GM18870 (cell line): ENCODE measurements around the gene ASTN1.

Experiments used
- ATAC-seq: cut with Tn5 transposase; IDR thresholded peaks from one replicate; pipeline ENCODE4 v1.9.1; 2021; ENCODE audit warnings: moderate library complexity; ENCODE audit not compliant: unreplicated experiment

Gene ASTN1

GRCh38 chr1:177165069-177165439 is 542 bp upstream of the ASTN1 start:
- ATAC-seq: no peak

DNA sequence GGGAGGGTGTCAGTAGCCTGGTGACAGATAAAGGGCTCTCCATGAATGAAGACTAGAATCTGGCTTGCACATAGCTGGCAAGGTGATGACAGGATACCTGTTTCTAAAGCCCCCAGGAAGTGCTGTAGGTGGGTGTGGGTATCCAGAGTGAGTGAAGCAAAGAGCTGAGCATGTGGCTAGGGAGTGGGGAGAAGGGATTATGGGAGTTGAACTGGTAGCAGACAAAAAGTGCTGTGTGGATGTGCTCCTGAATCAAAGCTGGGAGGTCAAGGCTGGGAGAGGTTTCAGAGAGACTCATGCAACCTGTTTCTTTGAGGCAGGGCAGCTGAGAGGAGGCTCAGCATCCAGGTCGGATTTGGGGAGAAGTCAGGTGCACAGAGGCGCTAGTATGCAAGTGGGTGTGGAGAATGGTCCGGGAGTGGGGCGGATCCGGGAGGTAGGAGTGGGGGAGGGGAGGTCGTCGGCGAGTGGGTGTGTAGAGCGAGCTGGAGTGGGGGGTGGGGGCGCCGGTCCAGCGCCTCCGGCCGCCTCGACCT is 600 bp downstream of the ASTN1 start:
- ATAC-seq: no peak

GRCh38 chr1:177162243-177162642 is 2.3 kb downstream of the ASTN1 start:
- no peak for ATAC-seq

DNA sequence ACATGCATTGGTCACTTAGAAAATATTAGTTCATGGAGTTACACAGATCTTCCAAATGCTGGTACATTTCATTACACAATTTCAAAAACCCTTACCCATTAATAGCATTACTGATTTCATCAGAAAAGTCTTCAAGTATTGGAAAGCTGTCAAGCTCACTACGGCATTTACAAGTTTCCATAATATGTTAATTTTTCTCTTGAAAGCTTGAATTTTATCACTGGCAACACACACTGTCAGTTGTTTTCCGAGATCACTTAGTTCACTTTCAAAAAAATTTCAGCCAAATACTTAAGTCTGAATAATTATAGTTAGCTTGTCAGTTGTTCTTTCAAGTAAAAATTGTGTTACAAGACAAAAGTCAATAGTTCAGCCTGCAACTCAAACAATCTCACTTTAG is 18.0 kb downstream of the ASTN1 start:
- ATAC-seq: no peak

DNA sequence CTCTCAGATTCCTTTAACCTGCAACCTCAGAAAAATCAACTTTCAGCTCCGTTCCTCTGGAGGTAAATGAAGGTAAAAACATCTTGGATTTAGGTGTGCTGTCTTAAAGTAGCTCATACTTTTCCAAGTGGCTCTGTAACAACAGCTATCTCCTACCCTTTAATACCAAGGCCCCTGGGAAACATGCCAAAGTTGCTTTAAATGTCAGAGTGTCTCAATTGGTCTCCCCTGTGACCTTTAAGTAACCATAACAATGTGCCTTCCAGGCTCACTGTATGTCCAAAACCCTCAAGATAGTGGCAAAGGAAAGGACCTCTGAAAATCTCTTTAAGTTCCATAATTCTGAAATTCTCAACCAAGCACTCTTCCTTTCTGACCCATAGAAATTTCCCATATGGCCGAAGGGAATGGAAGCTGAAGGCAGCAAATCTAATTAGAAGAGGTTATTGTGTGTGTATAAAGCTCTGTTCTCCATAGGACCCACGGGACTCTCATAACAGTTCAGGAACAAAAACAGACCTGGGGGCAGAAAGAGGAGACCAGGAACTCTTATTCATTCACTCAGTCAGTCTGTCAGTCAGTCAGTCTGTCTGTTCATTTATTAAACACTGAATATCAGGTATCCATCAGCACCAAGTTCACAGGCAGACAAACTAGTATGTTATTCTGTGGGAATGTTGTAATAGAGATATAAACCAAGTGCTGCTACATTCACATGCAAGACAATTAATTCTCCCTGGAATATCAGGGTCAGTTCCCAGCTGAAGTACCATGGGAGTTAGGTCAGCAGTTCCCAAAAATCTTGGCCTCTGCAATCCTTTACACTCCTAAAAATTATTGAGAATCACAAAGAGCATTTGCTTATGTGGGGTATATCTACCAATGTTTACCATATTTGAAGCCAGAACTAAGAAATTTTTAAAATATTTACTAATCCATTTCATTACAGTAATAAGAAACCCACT is 19.1 kb downstream of the ASTN1 start:
- ATAC-seq: no peak

- no peak for ATAC-seq
Measured at GRCh38 chr1:177142791-177143271, 21.7 kb downstream of the ASTN1 start.

DNA sequence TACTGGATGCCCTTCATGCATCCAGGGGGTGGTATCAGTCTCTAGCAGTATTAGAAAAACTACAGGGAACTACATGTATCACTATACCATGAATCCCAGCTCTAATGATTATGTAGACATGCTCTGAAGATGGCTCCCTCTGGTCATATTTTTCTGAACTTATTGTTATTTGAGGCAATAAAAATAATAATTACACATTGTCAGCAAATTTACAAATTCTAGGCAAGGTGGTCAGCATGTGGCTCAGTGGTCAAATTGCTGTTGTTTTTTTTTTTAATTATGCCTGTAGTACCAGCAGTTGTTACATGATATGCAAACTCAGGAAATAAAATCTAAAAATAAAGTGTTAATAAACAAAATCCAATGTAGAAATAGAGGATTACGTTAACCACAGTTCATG is 22.5 kb downstream of the ASTN1 start:
- ATAC-seq: no peak

GRCh38 chr1:177138347-177138746 is 26.2 kb downstream of the ASTN1 start:
- no peak for ATAC-seq

GRCh38 chr1:177137814-177138213 is 26.7 kb downstream of the ASTN1 start:
- no peak for ATAC-seq

DNA sequence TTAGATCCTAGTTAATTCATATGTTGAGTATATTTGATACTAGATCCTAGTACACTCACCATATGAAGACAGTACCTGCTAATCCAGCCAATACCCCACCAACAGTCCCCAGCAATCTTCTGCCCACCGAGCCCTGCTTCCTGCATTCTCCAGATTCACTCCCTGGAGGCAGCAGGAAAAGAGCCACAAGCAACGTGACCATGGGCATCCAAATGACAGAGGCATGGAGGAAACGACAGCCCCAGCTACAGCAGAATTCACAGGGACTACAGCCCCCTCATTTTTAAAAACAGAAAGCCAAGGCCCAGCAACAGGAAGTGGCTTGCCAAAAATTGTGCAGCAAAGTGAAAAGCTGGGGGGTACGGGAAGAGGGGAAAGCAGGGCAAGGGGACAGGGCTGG is 29.3 kb downstream of the ASTN1 start:
- no peak for ATAC-seq

DNA sequence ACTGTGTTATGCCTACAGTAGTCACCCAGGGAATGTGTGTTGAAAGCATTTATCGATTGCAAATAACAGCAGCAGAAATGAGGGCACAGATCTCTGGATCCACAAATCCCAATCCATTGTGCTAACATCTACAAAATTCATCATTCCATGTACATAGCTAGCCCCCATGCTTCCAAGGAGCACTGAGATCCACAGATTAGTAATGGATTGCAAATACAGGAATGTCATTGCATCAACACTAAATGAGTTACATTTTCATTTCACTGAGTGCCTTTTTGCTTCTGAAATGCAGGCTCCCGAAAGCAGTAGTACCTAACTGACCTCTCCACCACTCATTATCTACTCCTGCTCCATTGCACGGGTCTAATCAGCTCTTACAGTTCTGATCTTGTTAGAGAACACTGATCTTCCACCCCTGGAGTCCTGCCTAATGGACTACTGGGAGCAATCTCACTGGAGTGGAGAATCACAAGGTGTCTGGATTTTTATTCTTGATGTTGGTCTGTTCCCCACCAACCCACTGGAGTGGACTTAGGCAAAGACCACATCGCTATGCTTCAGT is 30.5 kb downstream of the ASTN1 start:
- ATAC-seq: no peak

DNA sequence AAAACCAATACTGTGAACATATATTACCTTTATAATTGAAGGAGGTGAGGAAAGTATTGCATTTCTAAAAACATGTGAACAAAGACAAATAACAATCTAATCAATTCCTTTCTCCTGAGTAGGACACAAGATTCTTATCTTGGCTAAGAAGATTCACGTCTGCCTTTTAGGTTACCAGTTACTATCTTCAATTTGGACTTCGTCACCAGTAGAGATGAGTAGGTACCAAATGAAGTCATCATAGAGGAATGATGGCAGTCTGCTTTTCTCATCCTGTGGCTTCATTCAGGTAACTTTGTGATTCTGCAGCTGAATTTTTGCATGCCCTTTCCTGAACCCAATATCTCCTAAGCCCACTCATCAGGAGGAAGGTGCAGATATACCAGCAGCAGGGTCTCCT is 32.4 kb downstream of the ASTN1 start:
- ATAC-seq: no peak

GRCh38 chr1:177131723-177132122 is 32.8 kb downstream of the ASTN1 start:
- ATAC-seq: no peak

- no peak for ATAC-seq
Measured at GRCh38 chr1:177130451-177130945, 34.0 kb downstream of the ASTN1 start.

- no peak for ATAC-seq
Measured at GRCh38 chr1:177128665-177129281, 35.7 kb downstream of the ASTN1 start.

- ATAC-seq: no peak
Measured at GRCh38 chr1:177126267-177126666, 38.2 kb downstream of the ASTN1 start.

DNA sequence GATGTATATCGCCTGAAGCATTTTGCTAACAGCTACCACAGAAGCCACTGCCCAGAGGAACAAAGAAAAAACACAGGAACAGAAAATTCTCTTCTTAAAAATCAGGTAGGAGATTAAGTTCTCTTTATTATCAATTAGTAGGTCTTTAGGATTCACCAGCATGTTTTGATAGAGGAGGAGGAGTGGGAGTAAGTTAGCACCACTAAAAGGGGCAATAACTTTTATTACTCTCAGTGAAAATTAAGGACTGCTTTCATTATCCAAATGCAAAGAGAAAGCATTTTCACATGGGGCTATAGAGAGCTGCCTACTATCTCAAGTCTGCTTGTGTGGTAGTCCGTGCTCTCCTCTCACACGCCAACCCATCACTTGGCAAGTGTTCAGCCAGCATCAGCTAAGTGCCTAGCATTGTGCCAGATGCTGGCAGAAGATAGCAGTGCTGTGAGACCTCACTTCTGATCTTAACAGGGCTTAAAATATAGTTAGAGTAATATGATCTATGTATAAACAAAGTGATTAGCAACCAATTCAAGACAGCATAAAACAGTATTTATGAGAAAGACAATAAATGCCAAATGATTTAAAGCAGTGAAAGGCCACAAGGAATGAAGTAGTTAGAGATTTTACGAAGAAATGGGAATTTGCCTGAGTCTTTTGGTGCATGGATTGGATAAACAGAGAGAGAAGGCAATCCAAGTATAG is 39.8 kb downstream of the ASTN1 start:
- no peak for ATAC-seq

DNA sequence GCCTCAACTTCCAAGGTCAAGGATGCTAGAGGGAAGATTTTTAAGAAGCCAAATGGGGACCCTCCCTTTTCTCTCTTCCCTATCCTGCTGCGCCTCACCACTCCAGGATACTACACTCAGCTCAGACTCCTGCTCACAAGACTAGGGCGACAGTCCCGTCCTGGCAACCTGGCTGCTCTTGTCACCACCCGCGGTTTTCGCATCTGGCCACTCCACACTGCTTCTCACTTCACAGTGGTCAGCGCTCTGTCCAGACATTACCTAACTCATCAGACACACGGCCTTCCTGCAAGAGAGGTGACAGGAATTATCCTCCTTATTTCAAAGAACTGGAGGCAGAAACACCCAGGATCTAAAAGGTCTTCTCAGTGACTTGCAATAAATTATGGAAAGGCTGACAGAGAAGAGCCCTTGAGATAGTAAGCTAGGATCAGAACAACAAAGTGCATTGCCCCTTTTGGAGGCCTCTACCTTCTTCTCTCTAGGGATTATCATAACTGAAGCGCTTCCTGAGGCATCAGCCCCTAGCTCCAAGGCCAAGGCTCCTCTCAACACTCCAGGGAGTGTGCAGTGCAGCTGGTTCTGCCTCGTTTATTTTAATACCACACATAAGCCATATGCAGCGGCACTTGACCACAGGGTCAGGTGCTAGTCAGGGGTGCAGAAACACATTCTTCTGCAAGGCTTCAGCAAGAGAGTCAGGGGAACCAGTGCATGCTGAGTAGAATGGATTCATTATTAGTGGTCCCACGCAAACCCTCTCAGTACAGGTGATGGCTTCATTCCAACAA is 41.9 kb downstream of the ASTN1 start:
- ATAC-seq: no peak

GRCh38 chr1:177119311-177119710 is 45.2 kb downstream of the ASTN1 start:
- no peak for ATAC-seq

DNA sequence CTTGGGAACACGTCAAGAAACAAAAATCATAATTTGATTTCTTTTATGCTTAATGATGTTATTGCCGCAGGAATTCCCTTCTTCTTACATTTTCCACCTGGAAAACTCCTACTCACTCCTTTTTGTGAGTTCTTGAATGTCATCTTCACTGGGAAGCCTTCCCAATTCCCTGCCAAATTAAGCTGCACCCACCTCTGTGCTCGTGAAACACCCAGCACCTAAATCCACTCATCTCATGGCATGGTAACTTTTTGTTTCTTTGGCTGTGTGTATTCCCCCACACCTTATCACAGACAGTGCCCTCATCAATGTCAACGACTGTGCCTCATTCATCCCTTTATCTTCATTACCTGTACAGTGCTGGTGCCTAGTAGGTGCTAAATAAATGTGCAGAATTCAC is 45.6 kb downstream of the ASTN1 start:
- ATAC-seq: no peak
